Measurements from ENCODE around the gene TREML4.

DNA sequence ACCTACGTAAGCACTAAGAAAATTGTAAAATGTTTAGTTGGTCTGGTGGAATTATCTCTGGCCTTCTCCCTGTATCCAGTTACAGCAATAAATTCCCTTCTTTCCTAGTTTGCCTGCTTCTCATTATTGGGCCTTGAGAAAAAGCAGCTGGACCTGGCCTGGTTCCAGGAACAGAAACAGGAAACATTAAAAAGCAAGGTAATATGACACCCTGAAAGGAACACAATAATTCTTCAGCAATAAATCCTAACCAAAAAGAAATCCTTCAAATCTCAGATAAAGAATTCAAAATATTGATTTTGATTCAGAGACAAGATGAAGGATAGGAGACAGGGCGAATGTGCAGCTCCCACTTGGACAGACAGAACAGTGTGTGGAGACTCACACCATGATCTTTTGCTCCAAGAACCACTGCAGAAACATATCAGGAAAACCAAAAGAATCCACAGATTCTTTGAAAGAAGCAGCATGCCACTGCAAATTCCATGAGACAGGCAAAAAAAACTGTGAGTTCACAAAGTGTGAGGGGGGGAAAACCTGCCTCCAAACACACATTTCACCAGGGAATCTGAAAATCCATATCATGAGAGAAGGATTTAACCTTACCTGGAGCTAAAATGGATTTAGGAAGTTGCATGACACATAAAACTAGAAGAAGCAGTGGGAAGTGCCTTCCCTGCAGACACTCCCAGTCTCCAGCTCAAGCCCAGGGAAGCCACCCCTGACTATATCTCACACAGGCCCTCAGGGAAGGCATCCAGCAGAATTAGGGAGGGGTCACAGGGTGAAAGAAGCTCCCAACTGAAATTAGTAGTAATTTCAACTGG lies 29.4 kb downstream of the TREML4 start:
- TF ChIP-seq, protein P1, sequence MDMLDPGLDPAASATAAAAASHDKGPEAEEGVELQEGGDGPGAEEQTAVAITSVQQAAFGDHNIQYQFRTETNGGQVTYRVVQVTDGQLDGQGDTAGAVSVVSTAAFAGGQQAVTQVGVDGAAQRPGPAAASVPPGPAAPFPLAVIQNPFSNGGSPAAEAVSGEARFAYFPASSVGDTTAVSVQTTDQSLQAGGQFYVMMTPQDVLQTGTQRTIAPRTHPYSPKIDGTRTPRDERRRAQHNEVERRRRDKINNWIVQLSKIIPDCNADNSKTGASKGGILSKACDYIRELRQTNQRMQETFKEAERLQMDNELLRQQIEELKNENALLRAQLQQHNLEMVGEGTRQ (IDR thresholded peaks at IDR 0.05), result no peak
- TF ChIP-seq POLR2A (IDR thresholded peaks at IDR 0.05; ENCODE audit: low read length) (no peak), MYC (IDR thresholded peaks at IDR 0.05; ENCODE audit: borderline replicate concordance, low read length) (no peak), RAD21 (conservative IDR thresholded peaks at IDR 0.05 in 1 of 2, IDR thresholded peaks at IDR 0.05 in 1 of 2) (no peak), EP300 (IDR thresholded peaks at IDR 0.05) (no peak), SMC3 (IDR thresholded peaks at IDR 0.05) (no peak), ZNF302 (CRISPR knock-in tag; IDR thresholded peaks at IDR 0.05) (no peak), CBX8 (IDR thresholded peaks at IDR 0.05) (no peak), KDM1A (IDR thresholded peaks at IDR 0.05; ENCODE audit: low read depth) (no peak), CHD2 (IDR thresholded peaks at IDR 0.05; ENCODE audit: low read length, partially characterized antibody) (no peak), MAZ (IDR thresholded peaks at IDR 0.05; ENCODE audit: borderline replicate concordance, low read depth, low read length) (no peak)
- TF ChIP-seq, protein P2, sequence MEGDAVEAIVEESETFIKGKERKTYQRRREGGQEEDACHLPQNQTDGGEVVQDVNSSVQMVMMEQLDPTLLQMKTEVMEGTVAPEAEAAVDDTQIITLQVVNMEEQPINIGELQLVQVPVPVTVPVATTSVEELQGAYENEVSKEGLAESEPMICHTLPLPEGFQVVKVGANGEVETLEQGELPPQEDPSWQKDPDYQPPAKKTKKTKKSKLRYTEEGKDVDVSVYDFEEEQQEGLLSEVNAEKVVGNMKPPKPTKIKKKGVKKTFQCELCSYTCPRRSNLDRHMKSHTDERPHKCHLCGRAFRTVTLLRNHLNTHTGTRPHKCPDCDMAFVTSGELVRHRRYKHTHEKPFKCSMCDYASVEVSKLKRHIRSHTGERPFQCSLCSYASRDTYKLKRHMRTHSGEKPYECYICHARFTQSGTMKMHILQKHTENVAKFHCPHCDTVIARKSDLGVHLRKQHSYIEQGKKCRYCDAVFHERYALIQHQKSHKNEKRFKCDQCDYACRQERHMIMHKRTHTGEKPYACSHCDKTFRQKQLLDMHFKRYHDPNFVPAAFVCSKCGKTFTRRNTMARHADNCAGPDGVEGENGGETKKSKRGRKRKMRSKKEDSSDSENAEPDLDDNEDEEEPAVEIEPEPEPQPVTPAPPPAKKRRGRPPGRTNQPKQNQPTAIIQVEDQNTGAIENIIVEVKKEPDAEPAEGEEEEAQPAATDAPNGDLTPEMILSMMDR (IDR thresholded peaks at IDR 0.05), result no peak
- TF ChIP-seq, protein P3, sequence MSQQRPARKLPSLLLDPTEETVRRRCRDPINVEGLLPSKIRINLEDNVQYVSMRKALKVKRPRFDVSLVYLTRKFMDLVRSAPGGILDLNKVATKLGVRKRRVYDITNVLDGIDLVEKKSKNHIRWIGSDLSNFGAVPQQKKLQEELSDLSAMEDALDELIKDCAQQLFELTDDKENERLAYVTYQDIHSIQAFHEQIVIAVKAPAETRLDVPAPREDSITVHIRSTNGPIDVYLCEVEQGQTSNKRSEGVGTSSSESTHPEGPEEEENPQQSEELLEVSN (IDR thresholded peaks at IDR 0.05; ENCODE audit: borderline replicate concordance, low read depth), result no peak
- TF ChIP-seq, protein P4, sequence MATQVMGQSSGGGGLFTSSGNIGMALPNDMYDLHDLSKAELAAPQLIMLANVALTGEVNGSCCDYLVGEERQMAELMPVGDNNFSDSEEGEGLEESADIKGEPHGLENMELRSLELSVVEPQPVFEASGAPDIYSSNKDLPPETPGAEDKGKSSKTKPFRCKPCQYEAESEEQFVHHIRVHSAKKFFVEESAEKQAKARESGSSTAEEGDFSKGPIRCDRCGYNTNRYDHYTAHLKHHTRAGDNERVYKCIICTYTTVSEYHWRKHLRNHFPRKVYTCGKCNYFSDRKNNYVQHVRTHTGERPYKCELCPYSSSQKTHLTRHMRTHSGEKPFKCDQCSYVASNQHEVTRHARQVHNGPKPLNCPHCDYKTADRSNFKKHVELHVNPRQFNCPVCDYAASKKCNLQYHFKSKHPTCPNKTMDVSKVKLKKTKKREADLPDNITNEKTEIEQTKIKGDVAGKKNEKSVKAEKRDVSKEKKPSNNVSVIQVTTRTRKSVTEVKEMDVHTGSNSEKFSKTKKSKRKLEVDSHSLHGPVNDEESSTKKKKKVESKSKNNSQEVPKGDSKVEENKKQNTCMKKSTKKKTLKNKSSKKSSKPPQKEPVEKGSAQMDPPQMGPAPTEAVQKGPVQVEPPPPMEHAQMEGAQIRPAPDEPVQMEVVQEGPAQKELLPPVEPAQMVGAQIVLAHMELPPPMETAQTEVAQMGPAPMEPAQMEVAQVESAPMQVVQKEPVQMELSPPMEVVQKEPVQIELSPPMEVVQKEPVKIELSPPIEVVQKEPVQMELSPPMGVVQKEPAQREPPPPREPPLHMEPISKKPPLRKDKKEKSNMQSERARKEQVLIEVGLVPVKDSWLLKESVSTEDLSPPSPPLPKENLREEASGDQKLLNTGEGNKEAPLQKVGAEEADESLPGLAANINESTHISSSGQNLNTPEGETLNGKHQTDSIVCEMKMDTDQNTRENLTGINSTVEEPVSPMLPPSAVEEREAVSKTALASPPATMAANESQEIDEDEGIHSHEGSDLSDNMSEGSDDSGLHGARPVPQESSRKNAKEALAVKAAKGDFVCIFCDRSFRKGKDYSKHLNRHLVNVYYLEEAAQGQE (IDR thresholded peaks at IDR 0.05), result no peak
